ENCODE data around the gene LYAR.
A peak's percentile ranks its signal among the peaks of the same experiment; 100 is the strongest.

LYAR gene

GRCh38 chr4:4289941-4290850, at the start of gene LYAR, which contains the start of gene ZBTB49:
TSS of gene LYAR (minus strand) at chr4:4290154. CDS start at chr4:4283742, 6,412 bp downstream.
TSS of gene ZBTB49 (plus strand) at chr4:4290251. CDS start at chr4:4299946, 9,695 bp downstream.
- DNase-seq (ENCODE audit: low read depth, low spot score) = peak; percentile 97

DNA sequence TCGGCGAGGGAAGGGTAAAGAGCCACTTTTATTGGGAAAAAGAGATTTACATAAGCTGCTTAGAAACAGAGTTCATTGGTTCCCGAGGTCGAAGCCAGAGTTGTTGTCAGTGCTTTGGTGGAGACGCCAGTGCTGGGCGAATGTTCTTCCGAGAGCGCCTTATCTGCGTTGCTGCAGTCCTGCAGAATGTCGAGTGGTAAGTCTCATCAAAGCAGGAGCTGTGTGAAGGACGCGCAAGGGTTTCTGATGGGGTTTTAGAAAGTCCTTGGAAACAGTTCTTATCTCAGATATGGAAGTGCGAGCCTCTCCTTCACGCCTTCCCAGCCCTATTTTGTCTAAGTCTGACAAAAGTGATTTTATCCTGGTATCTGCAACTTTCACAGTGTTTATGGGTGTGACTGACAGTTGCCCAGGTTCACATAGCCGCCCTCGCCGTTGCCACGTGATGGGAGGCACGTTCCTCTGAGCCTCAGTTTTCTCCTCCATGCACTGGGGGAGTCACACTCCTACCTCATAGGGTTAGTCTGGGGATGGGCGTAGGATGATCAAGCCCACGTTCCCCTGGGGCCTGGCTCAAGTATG, 49.6 kb upstream of the LYAR start:
- no peak for DNase-seq (ENCODE audit: low read depth, low spot score)

DNA sequence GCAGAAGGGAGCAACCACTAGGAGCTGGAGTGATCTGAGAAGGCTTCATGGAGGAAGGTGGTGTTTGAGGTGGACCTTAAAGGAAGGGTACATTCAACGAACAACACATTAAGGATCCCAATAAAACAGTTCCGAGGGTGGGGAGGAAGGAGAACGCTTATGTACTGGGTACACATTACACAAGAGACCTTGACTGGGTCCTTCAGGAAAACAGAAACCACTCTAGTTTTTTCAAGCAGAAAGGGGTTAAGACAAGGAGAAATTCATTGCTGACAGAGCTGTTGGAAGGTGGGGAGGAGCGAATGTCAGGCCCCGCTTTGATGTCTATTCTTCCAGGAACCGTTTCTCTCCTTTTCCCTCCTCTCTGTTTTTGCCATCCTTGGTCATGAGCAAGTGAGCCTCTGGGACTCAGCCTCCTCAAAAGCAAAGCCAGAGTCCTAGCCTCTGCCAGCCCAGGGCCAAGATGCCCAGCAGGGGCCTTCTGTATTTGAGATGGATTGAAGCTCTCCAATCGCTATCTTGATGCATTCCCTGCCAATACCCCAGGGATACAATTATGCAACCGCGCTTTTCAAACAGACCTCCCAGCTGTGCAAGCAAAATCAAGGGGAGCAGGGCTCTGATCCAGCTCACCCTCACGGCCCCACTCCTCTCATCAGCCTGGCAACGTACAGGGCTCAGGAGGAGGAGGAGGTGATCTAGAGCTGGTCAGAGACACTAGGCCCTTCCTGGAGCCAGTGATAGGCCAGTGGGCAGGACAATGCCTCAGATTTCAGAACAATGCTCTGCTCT, 48.5 kb upstream of the LYAR start:
- no peak for DNase-seq (ENCODE audit: low read depth, low spot score)

DNA sequence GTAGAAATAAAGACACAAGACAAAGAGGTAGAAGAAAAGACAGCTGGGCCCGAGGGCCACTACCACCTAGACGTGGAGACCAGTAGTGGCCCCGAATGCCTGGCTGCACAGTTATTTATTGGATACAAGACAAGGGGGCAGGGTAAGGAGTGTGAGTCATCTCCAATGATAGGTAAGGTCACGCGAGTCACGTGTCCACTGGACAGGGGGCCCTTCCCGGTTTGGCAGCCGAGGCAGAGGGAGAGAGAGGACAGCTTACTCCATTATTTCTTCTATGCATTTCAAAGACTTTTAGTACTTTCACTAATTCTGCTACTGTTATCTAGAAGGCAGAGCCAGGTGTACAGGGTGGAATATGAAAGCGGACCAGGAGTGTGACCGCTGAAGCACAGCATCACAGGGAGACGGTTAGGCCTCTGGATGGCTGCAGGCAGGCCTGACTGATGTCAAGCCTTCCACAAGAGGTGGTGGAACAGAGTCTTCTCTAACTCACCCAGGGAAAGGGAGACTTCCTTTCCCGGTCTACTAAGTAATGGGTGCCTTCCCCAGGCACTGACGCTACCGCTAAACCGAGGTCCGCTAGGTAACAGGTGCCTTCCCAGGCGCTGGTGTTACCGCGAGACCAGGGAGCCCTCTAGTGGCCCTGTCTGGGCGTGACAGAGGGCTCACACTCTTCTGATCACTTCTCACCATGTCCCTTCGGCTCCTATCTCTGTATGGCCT, 45.0 kb upstream of the LYAR start:
- DNase-seq (ENCODE audit: low read depth, low spot score) = peak; percentile 73

- peak; percentile 94 for DNase-seq (ENCODE audit: low read depth, low spot score)
These were observed 43.3 kb upstream of the LYAR start for GRCh38 chr4:4333265-4333706.

DNA sequence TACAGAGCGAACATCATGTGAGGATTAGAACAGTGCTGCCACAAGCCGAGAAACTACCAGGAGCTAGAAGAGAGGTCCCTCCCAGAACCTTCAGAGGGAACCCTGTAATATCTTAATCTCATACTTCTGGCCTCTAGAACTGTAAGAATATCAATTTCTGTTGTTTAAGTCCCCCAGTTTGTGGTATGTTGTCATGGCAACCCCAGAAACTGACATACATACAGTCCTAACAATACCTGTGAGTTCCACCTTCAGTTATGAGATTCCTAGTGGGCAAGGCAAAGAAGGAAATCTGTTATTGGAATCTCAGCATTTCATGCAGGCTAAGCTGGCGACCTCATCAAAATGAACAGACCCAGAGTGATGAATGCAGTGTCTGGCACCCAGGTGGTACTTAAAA, 42.6 kb upstream of the LYAR start:
- DNase-seq (ENCODE audit: low read depth, low spot score) = no peak

GRCh38 chr4:4330794-4331193, 40.8 kb upstream of the LYAR start:
- DNase-seq (ENCODE audit: low read depth, low spot score) = no peak

DNA sequence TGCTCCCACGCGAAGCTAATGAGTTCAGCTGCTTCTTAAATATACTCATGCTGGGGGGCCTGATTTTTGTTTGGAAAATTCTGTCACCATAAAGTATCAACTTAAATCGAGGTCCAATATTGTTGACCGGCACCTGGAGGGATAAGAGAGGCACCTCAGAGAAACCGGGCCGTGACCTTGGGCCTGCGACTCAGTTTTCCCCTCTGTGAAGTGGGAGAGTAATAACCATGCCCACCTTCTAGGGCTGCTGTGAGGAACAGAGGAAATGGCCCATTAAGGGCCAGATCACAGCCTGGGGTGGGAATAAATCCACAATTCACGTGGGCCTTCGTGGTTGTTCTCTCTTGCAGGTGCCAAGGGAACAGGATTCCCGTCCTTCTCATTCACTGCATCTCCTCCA, 39.5 kb upstream of the LYAR start:
- no peak for DNase-seq (ENCODE audit: low read depth, low spot score)

DNA sequence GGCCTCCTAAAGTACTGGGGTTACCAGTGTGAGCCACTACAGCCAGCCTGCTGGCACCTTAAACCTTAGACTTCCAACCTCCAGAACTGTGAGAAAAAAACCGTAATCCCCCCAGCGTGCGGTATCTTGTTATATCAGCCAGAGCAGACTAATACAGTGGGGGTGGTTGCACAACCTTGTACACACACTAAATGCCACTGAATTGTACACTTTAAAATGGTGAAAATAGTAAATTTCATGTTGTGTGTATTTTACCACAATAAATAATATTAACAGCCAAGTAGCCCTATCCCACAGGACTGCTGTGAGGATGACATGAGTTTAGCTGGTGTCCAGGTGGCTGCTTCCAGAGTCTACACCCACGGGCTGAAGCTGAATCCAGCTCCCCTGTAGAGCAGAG, 38.9 kb upstream of the LYAR start:
- DNase-seq (ENCODE audit: low read depth, low spot score) = no peak

DNA sequence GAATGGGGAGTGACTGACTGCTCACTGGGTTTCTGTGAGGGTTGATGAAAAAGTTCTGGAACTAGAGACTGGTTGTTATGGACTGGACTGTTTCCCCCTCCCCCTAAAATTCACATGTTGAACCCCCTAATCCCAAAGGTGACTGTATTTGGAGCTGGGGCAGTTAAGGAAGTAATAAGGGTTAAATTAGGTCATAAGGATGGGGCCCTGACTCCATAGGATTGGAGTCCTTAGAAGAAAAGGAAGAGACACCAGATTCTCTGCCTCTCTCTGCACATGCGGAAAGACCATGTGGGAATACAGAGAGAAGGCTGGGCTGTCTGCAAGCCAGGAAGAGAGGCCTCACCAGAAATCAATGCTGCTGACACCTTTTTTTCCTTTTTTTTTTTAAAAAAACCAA, 38.3 kb upstream of the LYAR start:
- DNase-seq (ENCODE audit: low read depth, low spot score) = no peak

DNA sequence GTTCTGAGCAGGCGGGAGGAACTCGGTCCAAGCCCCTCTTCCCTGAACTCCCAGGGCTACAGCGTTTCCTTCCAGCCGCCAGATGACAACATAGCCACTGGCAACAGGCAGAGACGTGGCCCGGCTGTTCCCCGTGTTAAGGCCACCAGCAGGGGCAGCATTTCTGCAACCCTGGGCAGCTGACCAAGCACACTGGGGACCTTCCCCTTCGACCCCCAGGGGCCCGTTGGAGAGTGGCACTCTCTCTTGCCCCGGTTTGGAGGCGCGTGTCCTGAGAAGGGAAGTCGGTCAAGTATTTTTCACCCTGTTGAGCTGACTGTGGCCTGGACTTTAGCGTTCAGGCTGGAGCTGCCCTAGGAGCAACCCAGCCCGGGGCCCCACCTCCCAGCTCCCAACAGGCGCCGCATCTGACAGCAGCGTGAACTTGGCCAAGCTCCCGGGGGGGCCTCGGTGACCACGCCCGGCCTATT, 37.7 kb upstream of the LYAR start:
- peak; percentile 20 for DNase-seq (ENCODE audit: low read depth, low spot score)

DNA sequence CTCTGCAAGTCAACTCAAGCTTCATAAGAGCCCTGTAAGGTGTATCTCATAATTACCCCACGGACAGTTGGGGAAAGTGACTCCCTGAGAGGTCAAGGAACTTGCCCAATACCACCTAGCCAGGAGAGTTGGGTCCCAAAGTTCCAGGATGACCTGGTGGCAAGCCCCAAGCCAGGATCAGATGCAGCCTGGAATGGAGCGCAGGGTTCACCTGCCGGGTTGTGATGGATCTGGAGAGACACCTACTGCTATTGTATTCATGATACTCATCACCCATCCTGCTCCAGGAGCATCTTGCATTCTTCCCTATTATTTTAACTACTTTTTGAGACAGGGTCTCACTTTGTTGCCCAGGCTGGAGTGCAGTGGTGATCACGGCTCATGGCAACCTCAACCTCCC, 36.2 kb upstream of the LYAR start:
- no peak for DNase-seq (ENCODE audit: low read depth, low spot score)

DNA sequence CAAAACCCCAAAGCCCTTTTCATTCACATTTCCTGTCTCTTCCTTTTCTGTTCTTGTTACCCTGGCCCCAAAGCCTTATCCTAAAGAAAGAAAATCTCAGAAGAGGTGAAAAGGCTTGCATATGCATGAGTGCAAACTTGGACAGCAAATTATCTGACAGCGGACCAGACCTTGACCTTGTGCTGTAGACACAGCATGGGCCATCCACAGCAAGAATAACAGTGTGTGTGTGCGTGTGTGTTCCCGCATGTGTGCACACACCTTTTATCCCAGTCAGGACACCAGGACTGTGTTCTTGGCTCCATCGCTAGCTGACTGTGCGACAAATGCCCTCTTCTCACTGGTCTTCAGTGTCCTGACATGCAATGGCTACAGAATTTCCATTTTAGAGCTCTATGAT, 35.4 kb upstream of the LYAR start:
- no peak for DNase-seq (ENCODE audit: low read depth, low spot score)

- DNase-seq (ENCODE audit: low read depth, low spot score) = no peak
These were observed 34.0 kb upstream of the LYAR start for GRCh38 chr4:4323705-4324534.

GRCh38 chr4:4321951-4322688, 32.2 kb upstream of the LYAR start:
- DNase-seq (ENCODE audit: low read depth, low spot score) = no peak

DNA sequence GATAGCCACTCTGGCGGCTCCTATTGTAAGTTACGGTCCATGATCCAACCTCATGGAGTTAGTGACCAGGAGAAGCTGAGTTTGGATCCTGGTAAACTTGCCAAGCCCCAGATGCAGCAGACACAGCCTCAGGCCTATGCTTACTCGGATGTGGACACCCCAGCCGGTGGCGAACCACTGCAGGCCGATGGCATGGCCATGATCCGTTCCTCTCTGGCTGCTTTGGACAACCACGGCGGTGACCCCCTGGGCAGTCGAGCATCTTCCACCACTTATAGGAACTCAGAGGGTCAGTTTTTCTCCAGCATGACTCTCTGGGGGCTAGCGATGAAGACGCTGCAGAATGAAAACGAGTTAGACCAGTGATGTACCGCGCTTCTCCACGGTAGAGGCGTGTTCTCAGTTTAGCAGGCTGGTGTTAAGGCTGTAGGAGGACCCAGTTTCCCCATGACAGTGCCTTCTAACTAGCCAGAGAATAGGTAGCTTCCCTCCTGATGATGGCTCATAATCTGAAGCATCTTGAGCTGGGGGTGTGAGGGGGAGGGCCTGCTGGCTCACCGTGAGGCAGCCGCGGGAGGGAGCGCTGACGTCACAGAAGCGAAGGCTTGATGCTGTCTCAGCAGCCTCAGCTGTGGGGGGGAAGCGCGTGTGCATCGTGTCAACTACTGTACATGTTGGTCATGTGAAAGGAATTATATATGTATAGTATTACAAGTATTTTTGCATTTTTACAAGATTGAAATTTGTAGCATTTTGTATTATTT, 31.2 kb upstream of the LYAR start:
- DNase-seq (ENCODE audit: low read depth, low spot score) = no peak

DNA sequence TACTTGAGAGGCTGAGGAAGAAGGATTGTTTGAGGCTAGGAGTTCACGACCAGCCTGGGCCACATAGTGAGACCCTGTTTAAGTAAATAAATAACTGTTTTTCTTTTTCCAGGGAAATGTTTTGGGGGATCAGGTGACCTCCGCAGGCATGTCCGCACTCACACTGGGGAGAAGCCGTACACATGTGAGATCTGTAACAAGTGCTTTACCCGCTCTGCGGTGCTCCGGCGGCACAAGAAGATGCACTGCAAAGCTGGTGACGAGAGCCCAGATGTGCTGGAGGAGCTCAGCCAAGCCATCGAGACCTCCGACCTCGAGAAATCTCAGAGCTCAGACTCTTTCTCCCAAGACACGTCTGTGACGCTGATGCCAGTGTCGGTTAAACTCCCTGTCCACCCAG, 30.6 kb upstream of the LYAR start:
- no peak for DNase-seq (ENCODE audit: low read depth, low spot score)

- DNase-seq (ENCODE audit: low read depth, low spot score) = no peak
These were observed 27.7 kb upstream of the LYAR start for GRCh38 chr4:4317496-4318232.

DNA sequence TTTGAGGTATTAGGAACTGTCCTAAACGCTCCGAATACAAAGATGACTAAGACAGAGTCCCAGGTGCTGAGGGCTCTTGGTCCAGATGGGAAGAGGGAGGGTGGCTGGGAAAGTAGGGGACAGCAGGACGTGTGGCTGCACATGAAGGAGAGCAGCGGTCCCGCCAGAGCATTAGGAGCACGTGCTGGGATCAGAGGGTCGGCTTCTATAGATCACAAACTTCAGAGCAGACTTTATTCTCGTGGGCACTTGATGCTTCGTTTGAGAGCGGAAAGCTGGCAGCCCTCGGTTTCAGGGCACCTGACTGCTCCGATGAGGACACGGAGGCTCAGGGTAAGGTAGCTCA, 26.2 kb upstream of the LYAR start:
- no peak for DNase-seq (ENCODE audit: low read depth, low spot score)
